Omental fat pad (tissue), 4 donors: ENCODE data around the gene RSPH9. TPM values are rescaled to one million over a fixed set of nuclear protein-coding genes. Genes with fewer than 3 reads are reported as not detected.
"Not testable (repeated sequence)": the region's sequence is repeated elsewhere in the genome, so short reads cannot be mapped to it uniquely, and the experiment has no call there.

Experiments
- ATAC-seq: fragments of 150-250 bp; one replicate; pipeline ENCODE4 v1.9.1; 2016; ENCODE audit warnings: mild to moderate bottlenecking, moderate library complexity; ENCODE audit not compliant: low FRiP score
- DNase-seq: peaks from one replicate; pipeline ENCODE4 v3.0.0-alpha.2; 2019; ENCODE audit warnings: low spot score
- CTCF ChIP-seq, 3 donors: fragments of 450-650 bp; IDR thresholded peaks; one replicate each; pipeline ENCODE4 v1.5.1; 2016 to 2017; ENCODE audit warnings: antibody characterized with exemption in 3 of 3, mild to moderate bottlenecking in 3 of 3, moderate library complexity in 2 of 3
- total RNA-seq, 4 donors: library from RNA; depleted of rRNA; stranded (reverse); fragments of >200 nt; gene quantifications; one replicate each; pipeline ENCODE4 v1.1.0, GENCODE V29; 2016

Gene RSPH9
- total RNA-seq, 4 donors from 2014 or later, result 0.09 to 0.44 TPM; not detected in 2

GRCh38 chr6:43636308-43636659 is 8.6 kb upstream of the RSPH9 start:
- DNase-seq (no peak), ATAC-seq (no peak)
- no peak for TF ChIP-seq CTCF (IDR thresholded peaks at IDR 0.05)

GRCh38 chr6:43639984-43640800 is 4.6 kb upstream of the RSPH9 start:
- DNase-seq, result no peak
- no peak for ATAC-seq

GRCh38 chr6:43645613-43645964 is 753 bp downstream of the RSPH9 start:
- ATAC-seq (no peak), DNase-seq (no peak)
- no peak for TF ChIP-seq CTCF (IDR thresholded peaks at IDR 0.05)

More at GRCh38 chr6:43639984-43640800, 4.6 kb upstream of the RSPH9 start:
- TF ChIP-seq CTCF (IDR thresholded peaks at IDR 0.05), result no peak

GRCh38 chr6:43647613-43648012 is 2.8 kb downstream of the RSPH9 start:
- ATAC-seq, result no peak
- DNase-seq, result no peak
- no peak for TF ChIP-seq CTCF (IDR thresholded peaks at IDR 0.05)

- DNase-seq (no peak), ATAC-seq (no peak)
- no peak for TF ChIP-seq CTCF (IDR thresholded peaks at IDR 0.05)
These were observed 3.4 kb downstream of the RSPH9 start for GRCh38 chr6:43648248-43648647.

GRCh38 chr6:43652822-43653221 is 8.0 kb downstream of the RSPH9 start:
- not testable (repeated sequence) for ATAC-seq, DNase-seq

- TF ChIP-seq CTCF (IDR thresholded peaks at IDR 0.05), result no peak
- no peak for DNase-seq
- no peak for ATAC-seq
These were observed 12.5 kb downstream of the RSPH9 start for GRCh38 chr6:43657221-43657802.
